Kidney (tissue), 14 donors: ENCODE results near the gene HIVEP3. TPM values are rescaled to one million over a fixed set of nuclear protein-coding genes. Genes with fewer than 3 reads are reported as not detected.

ENCODE experiments used
- DNase-seq, 5 donors: peaks; one replicate each; pipeline ENCODE4 v3.0.0-alpha.2; 2013 to 2020
- FAIRE-seq: peaks from 2 replicates; lab custom pipeline; 2012; peaks lifted over from hg19 to GRCh38; lab: Jason Lieb, UNC
- H3K27ac ChIP-seq, 2 donors: one replicate each; pipeline ENCODE4 v1.7.0; 2013; ENCODE audit warnings: low read depth in 2 of 2, low read length in 2 of 2, inconsistent platforms in 1 of 2
- H3K27me3 ChIP-seq: one replicate; pipeline ENCODE4 v1.7.1; 2013; ENCODE audit warnings: low read length, inconsistent platforms; ENCODE audit not compliant: control insufficient read depth, insufficient read depth
- H3K36me3 ChIP-seq, 3 donors: one replicate each; pipeline versions ENCODE4 v1.7.0 to v1.7.1; 2013; ENCODE audit warnings: low read length in 3 of 3, control low read depth in 1 of 3, inconsistent platforms in 1 of 3; ENCODE audit not compliant: insufficient read depth in 3 of 3, control insufficient read depth in 2 of 3
- H3K4me1 ChIP-seq, 3 donors: one replicate each; pipeline versions ENCODE4 v1.7.0 to v1.7.1; 2013; ENCODE audit warnings: low read length in 3 of 3, inconsistent platforms in 1 of 3, low read depth in 1 of 3; ENCODE audit not compliant: control insufficient read depth in 2 of 3, insufficient read depth in 2 of 3
- H3K4me3 ChIP-seq, 3 donors: one replicate each; pipeline versions ENCODE4 v1.7.0 to v1.8.1; 2013; ENCODE audit warnings: low read length in 3 of 3, control low read depth in 1 of 3, inconsistent platforms in 1 of 3
- H3K9ac ChIP-seq, 3 donors: one replicate each; pipeline versions ENCODE4 v1.7.0 to v1.7.1; 2013; ENCODE audit warnings: low read length in 3 of 3, control low read depth in 1 of 3, inconsistent platforms in 1 of 3
- H3K9me3 ChIP-seq, 3 donors: one replicate each; pipeline versions ENCODE4 v1.7.0 to v1.7.1; 2013; ENCODE audit warnings: low read length in 3 of 3, control low read depth in 1 of 3, inconsistent platforms in 1 of 3; ENCODE audit not compliant: control insufficient read depth in 2 of 3, insufficient read depth in 1 of 3
- CTCF ChIP-seq: IDR thresholded peaks from 3 replicates; pipeline ENCODE4 v1.5.1; 2012; ENCODE audit warnings: mild to moderate bottlenecking, moderate library complexity, borderline replicate concordance; ENCODE audit not compliant: insufficient read depth; ENCODE audit errors: extremely low read depth
- intact Hi-C: fragments of 100-400 bp; cut with DNase I; formaldehyde crosslinking; loops from one replicate; pipeline ENCODE4 v1.11.1; 2022
- polyA plus RNA-seq: library from polyadenylated mRNA; stranded (reverse); fragments of 350-450 nt; fragmentation: Illumina TruSeq; extraction: RNeasy Lipid Tissue Mini Kit (QIAGEN cat#74804); gene quantifications from one replicate; pipeline ENCODE4 v1.2.3, GENCODE V29; 2014; ENCODE audit warnings: low read depth, low replicate concordance; ENCODE audit not compliant: insufficient read depth
- total RNA-seq: library from RNA; stranded (reverse); fragmentation: NEBNext Ultra II Directional; extraction: Animal tissue kit (Norgen Biotek cat#: 25700); gene quantifications from one replicate; pipeline ENCODE4 v1.2.1, GENCODE V29; 2021
- donor health status: control.
- donor health status: control.
- donor health status: control.
- donor health status: control.
- donor health status: control.
- donor health status: DM: yes; HTN: yes; CAD: no.
- donor health status: Normal renal cell carcinoma (clear cell type).

Gene HIVEP3
- total and polyA plus RNA-seq, 2 donors from 2014 or later: 3.5 to 11.0 TPM

GRCh38 chr1:41905093-41905675 lies 13.5 kb downstream of the HIVEP3 start:
- no peak for TF ChIP-seq CTCF
- Histone ChIP-seq H3K36me3 (no peaks in the 10 kb centered on the region), H3K4me1 (peaks cover 0 to 15% (median 5%) of the 10 kb centered on the region in 3 donors), H3K27ac (no peak overlapping the region), H3K9ac (no peak overlapping the region), H3K27me3 (no peaks in the 10 kb centered on the region), H3K9me3 (no peaks in the 10 kb centered on the region), H3K4me3 (no peak overlapping the region)
- FAIRE-seq: no peak
- DNase-seq: no peak
- intact Hi-C loops: no loop called here

- no peak for TF ChIP-seq CTCF
- Histone ChIP-seq H3K27me3 (no peaks in the 10 kb centered on the region), H3K4me3 (no peak overlapping the region), H3K9me3 (no peaks in the 10 kb centered on the region), H3K4me1 (peaks cover 0 to 22% (median 5%) of the 10 kb centered on the region in 3 donors), H3K27ac (peak overlapping the region in 1 of 2 donors; percentile 18), H3K36me3 (no peaks in the 10 kb centered on the region), H3K9ac (no peak overlapping the region)
- FAIRE-seq (no peak), DNase-seq (no peak)
- intact Hi-C loops: no loop called here
Observed at GRCh38 chr1:41902664-41903063, 16.1 kb downstream of the HIVEP3 start.

- H3K9ac ChIP-seq: no peak overlapping the region
- DNase-seq: peak in 1 of 5 donors; percentile 36
- H3K4me3 ChIP-seq: no peak overlapping the region
- H3K4me1 ChIP-seq: peaks cover 0 to 21% (median 5%) of the 10 kb centered on the region in 3 donors
- no peaks in the 10 kb centered on the region for H3K9me3 ChIP-seq
- no peaks in the 10 kb centered on the region for H3K36me3 ChIP-seq
- no peak for TF ChIP-seq CTCF
- peak overlapping the region; percentile 8 to 18 for H3K27ac ChIP-seq
- no peak for FAIRE-seq
- no peaks in the 10 kb centered on the region for H3K27me3 ChIP-seq
- intact Hi-C loops: no loop called here
Observed at GRCh38 chr1:41902159-41902577, 16.6 kb downstream of the HIVEP3 start.
